ENCODE measurements around the gene CLDN18. TPM values are rescaled to one million over a fixed set of nuclear protein-coding genes. Genes with fewer than 3 reads are reported as not detected.

CLDN18 gene
- total and polyA plus RNA-seq, 2 donors from 2014 or later: not detected

GRCh38 chr3:137992592-137992991 is 17.4 kb upstream of the CLDN18 start:
- no peaks in the 10 kb centered on the region for H3K27me3 ChIP-seq (ENCODE audit: control insufficient read depth, insufficient read depth, low read length)
- no peak overlapping the region for H3K4me3 ChIP-seq (ENCODE audit: low read length in 3 of 3)
- FAIRE-seq: no peak

GRCh38 chr3:137998121-137999042 is 11.6 kb upstream of the CLDN18 start:
- Histone ChIP-seq H3K4me1 (ENCODE audit: control insufficient read depth in 2 of 3, insufficient read depth in 2 of 3, low read depth in 1 of 3, low read length in 3 of 3) (no peaks in the 10 kb centered on the region), H3K9me3 (ENCODE audit: control insufficient read depth in 2 of 3, insufficient read depth in 1 of 3, low read length in 3 of 3) (peaks cover 0 to 12% (median 12%) of the 10 kb centered on the region in 3 donors), H3K27me3 (ENCODE audit: control insufficient read depth, insufficient read depth, low read length) (no peaks in the 10 kb centered on the region), H3K36me3 (ENCODE audit: control insufficient read depth in 2 of 3, insufficient read depth in 3 of 3, low read length in 3 of 3) (no peaks in the 10 kb centered on the region), H3K27ac (ENCODE audit: low read depth in 2 of 2, low read length in 2 of 2) (no peak overlapping the region), H3K4me3 (ENCODE audit: low read length in 3 of 3) (no peak overlapping the region), H3K9ac (ENCODE audit: low read length in 3 of 3) (no peak overlapping the region)
- intact Hi-C loops (cut with DNase I): no loop called here
- TF ChIP-seq CTCF (IDR thresholded peaks at IDR 0.05; ENCODE audit: borderline replicate concordance, extremely low read depth, insufficient read depth): no peak
- DNase-seq (peak in 1 of 5 donors; percentile 1), FAIRE-seq (no peak)

More at GRCh38 chr3:137992592-137992991, 17.4 kb upstream of the CLDN18 start:
- Histone ChIP-seq H3K4me1 (ENCODE audit: control insufficient read depth in 2 of 3, insufficient read depth in 2 of 3, low read depth in 1 of 3, low read length in 3 of 3) (no peaks in the 10 kb centered on the region), H3K27ac (ENCODE audit: low read depth in 2 of 2, low read length in 2 of 2) (no peak overlapping the region), H3K9me3 (ENCODE audit: control insufficient read depth in 2 of 3, insufficient read depth in 1 of 3, low read length in 3 of 3) (peaks cover 0 to 12% (median 12%) of the 10 kb centered on the region in 3 donors), H3K9ac (ENCODE audit: low read length in 3 of 3) (no peak overlapping the region), H3K36me3 (ENCODE audit: control insufficient read depth in 2 of 3, insufficient read depth in 3 of 3, low read length in 3 of 3) (no peaks in the 10 kb centered on the region)
- no peak for TF ChIP-seq CTCF (IDR thresholded peaks at IDR 0.05; ENCODE audit: borderline replicate concordance, extremely low read depth, insufficient read depth)
- no peak for DNase-seq
- intact Hi-C loops (cut with DNase I): no loop called here

DNA sequence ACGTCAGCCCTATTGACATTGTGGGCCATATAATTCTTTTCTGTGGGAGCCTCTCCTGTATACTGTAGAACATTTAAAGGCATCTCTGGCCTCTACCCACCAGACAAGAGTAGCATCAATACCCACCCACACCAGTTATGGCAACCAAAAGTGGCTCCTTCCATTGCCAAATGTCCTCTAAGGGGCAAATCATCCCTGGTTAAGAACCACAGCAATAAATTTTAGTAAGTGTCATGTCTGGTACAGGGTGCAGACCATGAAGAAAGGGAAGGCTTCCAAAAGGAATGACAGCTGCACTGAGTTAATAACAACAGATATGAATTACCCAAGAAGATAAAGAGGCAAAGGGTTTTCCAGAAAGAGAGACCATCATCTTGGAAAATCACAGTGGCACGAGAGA is 6.9 kb upstream of the CLDN18 start:
- intact Hi-C loops (cut with DNase I): no loop called here

More for the DNA sequence above, 6.9 kb upstream of the CLDN18 start:
- H3K36me3 ChIP-seq (ENCODE audit: control insufficient read depth in 2 of 3, insufficient read depth in 3 of 3, low read length in 3 of 3): no peaks in the 10 kb centered on the region
- H3K9me3 ChIP-seq (ENCODE audit: control insufficient read depth in 2 of 3, insufficient read depth in 1 of 3, low read length in 3 of 3): no peaks in the 10 kb centered on the region
- FAIRE-seq (no peak), DNase-seq (no peak)
- H3K4me1 ChIP-seq (ENCODE audit: control insufficient read depth in 2 of 3, insufficient read depth in 2 of 3, low read depth in 1 of 3, low read length in 3 of 3): no peaks in the 10 kb centered on the region
- no peak for TF ChIP-seq CTCF (IDR thresholded peaks at IDR 0.05; ENCODE audit: borderline replicate concordance, extremely low read depth, insufficient read depth)
- H3K4me3 ChIP-seq (ENCODE audit: low read length in 3 of 3): no peak overlapping the region
- no peak overlapping the region for H3K9ac ChIP-seq (ENCODE audit: low read length in 3 of 3)
- H3K27ac ChIP-seq (ENCODE audit: low read depth in 2 of 2, low read length in 2 of 2): no peak overlapping the region
- no peaks in the 10 kb centered on the region for H3K27me3 ChIP-seq (ENCODE audit: control insufficient read depth, insufficient read depth, low read length)

All from kidney (tissue), 14 donors.